ENCODE measurements around the gene RANBP17. TPM values are rescaled to one million over a fixed set of nuclear protein-coding genes. Genes with fewer than 3 reads are reported as not detected.

The RANBP17 gene
- total RNA-seq, 4 donors from 2014 or later: 0.61 to 9.3 (median 1.9) TPM

GRCh38 chr5:171093598-171093997 is 231.8 kb downstream of the RANBP17 start:
- no peaks in the 10 kb centered on the region for H3K27me3 ChIP-seq
- no peaks in the 10 kb centered on the region for H3K36me3 ChIP-seq
- H3K27ac ChIP-seq: no peak overlapping the region

GRCh38 chr5:171094356-171094755 is 232.5 kb downstream of the RANBP17 start:
- no peak overlapping the region for H3K4me3 ChIP-seq
- TF ChIP-seq CTCF (IDR thresholded peaks at IDR 0.05) (no peak), POLR2A (IDR thresholded peaks at IDR 0.05) (no peak)
- 75 to 77% methylated on average over 3 of the region's 3 CpGs for WGBS, 2 donors
- no peaks in the 10 kb centered on the region for H3K36me3 ChIP-seq
- intact Hi-C loops (cut with DNase I): no loop called here
- no peak overlapping the region for H3K27ac ChIP-seq
- DNase-seq: no peak
- H3K9me3 ChIP-seq: peaks cover 0 to 5% (median 0%) of the 10 kb centered on the region in 3 donors
- H3K27me3 ChIP-seq: no peaks in the 10 kb centered on the region
- H3K4me1 ChIP-seq: no peaks in the 10 kb centered on the region

More at GRCh38 chr5:171093598-171093997, 231.8 kb downstream of the RANBP17 start:
- DNase-seq: no peak
- intact Hi-C loops (cut with DNase I): no loop called here
- Histone ChIP-seq H3K9me3 (peaks cover 0 to 1% (median 0%) of the 10 kb centered on the region in 3 donors), H3K4me1 (no peaks in the 10 kb centered on the region), H3K4me3 (no peak overlapping the region)
- TF ChIP-seq POLR2A (IDR thresholded peaks at IDR 0.05) (no peak), CTCF (IDR thresholded peaks at IDR 0.05) (no peak)

GRCh38 chr5:171102877-171103610 is 241.2 kb downstream of the RANBP17 start:
- Histone ChIP-seq H3K36me3 (no peaks in the 10 kb centered on the region), H3K9me3 (peaks cover 0 to 8% (median 0%) of the 10 kb centered on the region in 3 donors), H3K27ac (no peak overlapping the region), H3K4me1 (no peaks in the 10 kb centered on the region), H3K4me3 (no peak overlapping the region), H3K27me3 (no peaks in the 10 kb centered on the region)
- TF ChIP-seq POLR2A (IDR thresholded peaks at IDR 0.05): no peak
- no peak for TF ChIP-seq CTCF (IDR thresholded peaks at IDR 0.05)
- DNase-seq: no peak
- 48 to 78% methylated on average over 4 of the region's 11 CpGs for WGBS, 2 donors
- intact Hi-C loops (cut with DNase I): no loop called here

- TF ChIP-seq CTCF (IDR thresholded peaks at IDR 0.05): no peak
- TF ChIP-seq POLR2A (IDR thresholded peaks at IDR 0.05): no peak
- no peaks in the 10 kb centered on the region for H3K36me3 ChIP-seq
- 81 to 86% methylated on average over 4 of the region's 4 CpGs for WGBS, 2 donors
- H3K9me3 ChIP-seq: peaks cover 0 to 4% (median 0%) of the 10 kb centered on the region in 3 donors
- intact Hi-C loops (cut with DNase I): no loop called here
- H3K27ac ChIP-seq: no peak overlapping the region
- H3K4me1 ChIP-seq: no peaks in the 10 kb centered on the region
- no peak for DNase-seq
- H3K4me3 ChIP-seq: no peak overlapping the region
- H3K27me3 ChIP-seq: no peaks in the 10 kb centered on the region
These were observed 245.9 kb downstream of the RANBP17 start for GRCh38 chr5:171107669-171108068.

- Histone ChIP-seq H3K9me3 (no peaks in the 10 kb centered on the region), H3K27ac (no peak overlapping the region), H3K4me3 (no peak overlapping the region), H3K27me3 (no peaks in the 10 kb centered on the region), H3K36me3 (no peaks in the 10 kb centered on the region), H3K4me1 (no peaks in the 10 kb centered on the region)
- DNase-seq: no peak
- TF ChIP-seq POLR2A (IDR thresholded peaks at IDR 0.05): no peak
- no peak for TF ChIP-seq CTCF (IDR thresholded peaks at IDR 0.05)
- 79 to 88% methylated on average over 5 of the region's 5 CpGs for WGBS, 2 donors
- intact Hi-C loops (cut with DNase I): no loop called here
These were observed 253.7 kb downstream of the RANBP17 start for GRCh38 chr5:171115519-171115918.
